K562 (cell line): ENCODE data around the gene DCTN1. TPM values are rescaled to one million over a fixed set of nuclear protein-coding genes. Genes with fewer than 3 reads are reported as not detected.

Experiments
- DPF2 ChIP-seq: fragments of 450-650 bp; IDR thresholded peaks from 2 replicates; pipeline ENCODE4 v1.6.1; 2016
- ERF ChIP-seq: fragments of 450-650 bp; formaldehyde crosslinking; IDR thresholded peaks from 2 replicates; pipeline ENCODE4 v1.4.0; 2020; ENCODE audit warnings: mild to moderate bottlenecking, mixed read lengths
- ETV5 ChIP-seq: sonication (generic); formaldehyde crosslinking; IDR thresholded peaks from 2 replicates; pipeline ENCODE4 v1.4.0; 2020; ENCODE audit warnings: low read depth, mild to moderate bottlenecking, missing genetic modification reagents
- KLF10 ChIP-seq: fragments of 250-450 bp; sonication (Bioruptor Pico); IDR thresholded peaks from 2 replicates; pipeline ENCODE4 v1.6.1; 2021; ENCODE audit warnings: matching md5 sums
- NFRKB ChIP-seq: fragments of 450-650 bp; IDR thresholded peaks from 2 replicates; pipeline ENCODE4 v1.6.1; 2016; ENCODE audit warnings: low read depth
- NRF1 ChIP-seq, 2 experiments: fragments of 450-650 bp; IDR thresholded peaks in 1 of 2; conservative IDR thresholded peaks in 1 of 2; 2 replicates each; pipeline ENCODE4 v1.6.1; 2014; ENCODE audit warnings: mild to moderate bottlenecking in 2 of 2
- PHF8 ChIP-seq: fragments of 200-600 bp; sonication (generic); IDR thresholded peaks from 2 replicates; pipeline ENCODE4 v1.6.1; 2012; ENCODE audit warnings: mixed run types, mild to moderate bottlenecking, inconsistent platforms, low read length, moderate library complexity, borderline replicate concordance
- POLR2B ChIP-seq: fragments of 450-650 bp; IDR thresholded peaks from 2 replicates; pipeline ENCODE4 v1.6.1; 2018; ENCODE audit warnings: low read depth; ENCODE audit not compliant: partially characterized antibody
- SP1 ChIP-seq: sonication (generic); formaldehyde crosslinking; IDR thresholded peaks from 2 replicates; pipeline ENCODE4 v1.8.1; 2022; ENCODE audit warnings: mild to moderate bottlenecking, missing genetic modification reagents
- ZBTB17 ChIP-seq: fragments of 450-650 bp; formaldehyde crosslinking; IDR thresholded peaks from 2 replicates; pipeline ENCODE4 v1.4.0; 2020; ENCODE audit warnings: mild to moderate bottlenecking
- ZNF146 ChIP-seq: IDR thresholded peaks from one replicate; pipeline ENCODE4 v1.6.1; 2018; ENCODE audit warnings: missing compliant biosample characterization; ENCODE audit not compliant: unreplicated experiment
- ZNF644 ChIP-seq: fragments of 200-800 bp; sonication (Bioruptor generic); IDR thresholded peaks from 2 replicates; pipeline ENCODE4 v1.6.1; 2016; ENCODE audit warnings: low read depth, missing genetic modification characterization, missing compliant biosample characterization
- polyA plus RNA-seq, 8 experiments: library from polyadenylated mRNA; depleted of rRNA in 4 of 8; stranded (reverse) in 5 of 8; unstranded in 3 of 8; fragments of >200 nt; fragmentation: Nextera tagmentation in 2 of 8; fragmentation: Illumina TruSeq in 1 of 8; extraction: Ambion mirVana in 2 of 8; extraction: Trizol in 1 of 8; gene quantifications; 2 replicates each; pipeline versions ENCODE4 v1.2.1 to v1.2.3, GENCODE V29; 2011 to 2014; ENCODE audit warnings: inconsistent platforms in 1 of 8, missing spikeins in 1 of 8
- total RNA-seq, 7 experiments: library from RNA; depleted of rRNA in 6 of 7; stranded (reverse); fragments of >200 nt in 6 of 7; fragmentation: Illumina TruSeq in 2 of 7; extraction: Trizol in 2 of 7; gene quantifications; 2 replicates each; pipeline versions ENCODE4 v1.2.1 to v1.2.3, GENCODE V29; 2011 to 2021; ENCODE audit warnings: low replicate concordance in 1 of 7
- TF ChIP-seq, protein P1 (sequence below): fragments of 450-650 bp; IDR thresholded peaks from 2 replicates; pipeline ENCODE4 v1.6.1; 2018; ENCODE audit not compliant: partially characterized antibody
- TF ChIP-seq, protein P2 (sequence below): sonication (generic); formaldehyde crosslinking; IDR thresholded peaks from 2 replicates; pipeline ENCODE4 v1.8.0; 2022; ENCODE audit warnings: mild to moderate bottlenecking, low read depth, missing genetic modification reagents
- TF ChIP-seq, protein P3 (sequence below): fragments of 250-450 bp; sonication (Bioruptor Pico); IDR thresholded peaks from 2 replicates; pipeline ENCODE4 v1.5.1; 2021; ENCODE audit warnings: mild to moderate bottlenecking
- TF ChIP-seq, protein P4 (sequence below): sonication (generic); formaldehyde crosslinking; IDR thresholded peaks from 2 replicates; pipeline ENCODE4 v1.8.0; 2023; ENCODE audit warnings: mild to moderate bottlenecking, missing genetic modification reagents

DCTN1 gene
- total and polyA plus RNA-seq, 9 of the 15 experiments (the other 6 are each of a cell fraction or from before 2014, with no cell fraction given) = 23.9 to 71.7 (median 45.0) TPM

DNA sequence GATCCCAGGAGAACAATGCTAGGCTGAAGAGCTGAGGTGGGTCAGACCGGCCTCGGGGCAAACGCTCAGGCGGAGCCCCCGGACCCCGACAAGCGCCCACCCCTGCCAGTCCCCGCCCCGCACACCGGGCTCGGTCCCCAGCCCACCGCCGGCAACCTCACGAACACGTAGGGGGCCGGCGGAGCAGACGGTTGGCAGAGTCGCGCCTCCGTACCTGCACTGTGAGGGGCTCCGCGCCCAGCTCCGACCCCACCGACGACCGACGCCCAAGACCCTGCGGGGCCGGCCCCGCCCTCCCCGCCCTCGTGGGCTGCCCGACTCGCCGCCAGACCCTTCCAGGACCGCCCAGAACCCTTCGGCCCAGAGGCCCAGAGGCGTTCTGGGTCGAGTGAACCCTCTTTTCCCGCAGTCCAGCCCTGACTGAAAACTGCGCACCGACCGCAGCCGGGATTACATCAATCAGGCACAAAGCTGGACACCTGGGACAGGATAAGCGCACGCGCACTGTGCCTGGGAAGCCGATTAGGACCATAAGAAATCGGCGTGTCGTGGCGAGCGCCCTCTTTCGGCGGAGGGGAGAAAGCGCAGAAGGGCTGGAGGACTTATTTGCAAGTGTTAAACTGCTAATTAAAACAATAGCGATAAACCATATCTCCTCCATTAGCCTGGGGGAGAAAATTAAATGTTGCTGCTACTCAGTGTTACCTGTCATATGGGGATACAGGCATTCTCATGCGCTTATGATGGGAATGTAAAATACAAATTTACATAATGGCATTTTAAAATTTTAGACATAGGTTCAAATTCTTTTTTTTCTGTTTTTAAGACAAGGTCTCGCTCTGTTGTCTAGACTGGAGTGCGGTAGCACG lies 11.7 kb upstream of the DCTN1 start (continued):
- peak; percentile 62; the same call in 1 of the 2 replicates for TF ChIP-seq DPF2
- TF ChIP-seq PHF8 = peak; percentile 67; the same call in 1 of the 2 replicates
- TF ChIP-seq, protein P1, sequence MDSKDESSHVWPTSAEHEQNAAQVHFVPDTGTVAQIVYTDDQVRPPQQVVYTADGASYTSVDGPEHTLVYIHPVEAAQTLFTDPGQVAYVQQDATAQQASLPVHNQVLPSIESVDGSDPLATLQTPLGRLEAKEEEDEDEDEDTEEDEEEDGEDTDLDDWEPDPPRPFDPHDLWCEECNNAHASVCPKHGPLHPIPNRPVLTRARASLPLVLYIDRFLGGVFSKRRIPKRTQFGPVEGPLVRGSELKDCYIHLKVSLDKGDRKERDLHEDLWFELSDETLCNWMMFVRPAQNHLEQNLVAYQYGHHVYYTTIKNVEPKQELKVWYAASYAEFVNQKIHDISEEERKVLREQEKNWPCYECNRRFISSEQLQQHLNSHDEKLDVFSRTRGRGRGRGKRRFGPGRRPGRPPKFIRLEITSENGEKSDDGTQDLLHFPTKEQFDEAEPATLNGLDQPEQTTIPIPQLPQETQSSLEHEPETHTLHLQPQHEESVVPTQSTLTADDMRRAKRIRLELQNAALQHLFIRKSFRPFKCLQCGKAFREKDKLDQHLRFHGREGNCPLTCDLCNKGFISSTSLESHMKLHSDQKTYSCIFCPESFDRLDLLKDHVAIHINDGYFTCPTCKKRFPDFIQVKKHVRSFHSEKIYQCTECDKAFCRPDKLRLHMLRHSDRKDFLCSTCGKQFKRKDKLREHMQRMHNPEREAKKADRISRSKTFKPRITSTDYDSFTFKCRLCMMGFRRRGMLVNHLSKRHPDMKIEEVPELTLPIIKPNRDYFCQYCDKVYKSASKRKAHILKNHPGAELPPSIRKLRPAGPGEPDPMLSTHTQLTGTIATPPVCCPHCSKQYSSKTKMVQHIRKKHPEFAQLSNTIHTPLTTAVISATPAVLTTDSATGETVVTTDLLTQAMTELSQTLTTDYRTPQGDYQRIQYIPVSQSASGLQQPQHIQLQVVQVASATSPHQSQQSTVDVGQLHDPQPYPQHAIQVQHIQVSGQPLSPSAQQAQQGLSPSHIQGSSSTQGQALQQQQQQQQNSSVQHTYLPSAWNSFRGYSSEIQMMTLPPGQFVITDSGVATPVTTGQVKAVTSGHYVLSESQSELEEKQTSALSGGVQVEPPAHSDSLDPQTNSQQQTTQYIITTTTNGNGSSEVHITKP = peak; percentile 16
- TF ChIP-seq, protein P2, sequence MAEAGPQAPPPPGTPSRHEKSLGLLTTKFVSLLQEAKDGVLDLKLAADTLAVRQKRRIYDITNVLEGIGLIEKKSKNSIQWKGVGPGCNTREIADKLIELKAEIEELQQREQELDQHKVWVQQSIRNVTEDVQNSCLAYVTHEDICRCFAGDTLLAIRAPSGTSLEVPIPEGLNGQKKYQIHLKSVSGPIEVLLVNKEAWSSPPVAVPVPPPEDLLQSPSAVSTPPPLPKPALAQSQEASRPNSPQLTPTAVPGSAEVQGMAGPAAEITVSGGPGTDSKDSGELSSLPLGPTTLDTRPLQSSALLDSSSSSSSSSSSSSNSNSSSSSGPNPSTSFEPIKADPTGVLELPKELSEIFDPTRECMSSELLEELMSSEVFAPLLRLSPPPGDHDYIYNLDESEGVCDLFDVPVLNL (CRISPR knock-in tag) = no peak
- TF ChIP-seq ZNF146 (CRISPR knock-in tag) = no peak
- TF ChIP-seq KLF10 = no peak
- TF ChIP-seq SP1 (CRISPR knock-in tag) = peak; percentile 67
- 0 out of 2 replicates have a peak, but pooled peaks have one; percentile 34 for TF ChIP-seq ERF (CRISPR knock-in tag)
- TF ChIP-seq NFRKB = no peak
- TF ChIP-seq NRF1 (conservative IDR thresholded peaks at IDR 0.05 in 1 of 2, IDR thresholded peaks at IDR 0.05 in 1 of 2) = peak; percentile 92 to 94
- TF ChIP-seq, protein P3, sequence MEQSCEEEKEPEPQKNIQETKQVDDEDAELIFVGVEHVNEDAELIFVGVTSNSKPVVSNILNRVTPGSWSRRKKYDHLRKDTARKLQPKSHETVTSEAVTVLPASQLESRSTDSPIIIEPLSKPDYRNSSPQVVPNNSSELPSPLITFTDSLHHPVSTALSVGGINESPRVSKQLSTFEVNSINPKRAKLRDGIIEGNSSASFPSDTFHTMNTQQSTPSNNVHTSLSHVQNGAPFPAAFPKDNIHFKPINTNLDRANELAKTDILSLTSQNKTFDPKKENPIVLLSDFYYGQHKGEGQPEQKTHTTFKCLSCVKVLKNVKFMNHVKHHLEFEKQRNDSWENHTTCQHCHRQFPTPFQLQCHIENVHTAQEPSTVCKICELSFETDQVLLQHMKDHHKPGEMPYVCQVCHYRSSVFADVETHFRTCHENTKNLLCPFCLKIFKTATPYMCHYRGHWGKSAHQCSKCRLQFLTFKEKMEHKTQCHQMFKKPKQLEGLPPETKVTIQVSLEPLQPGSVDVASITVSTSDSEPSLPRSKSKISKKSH = no peak
- TF ChIP-seq ZNF644 (tag) = no peak
- TF ChIP-seq ZBTB17 (CRISPR knock-in tag) = peak; percentile 22; the same call in 1 of the 2 replicates
- TF ChIP-seq, protein P4, sequence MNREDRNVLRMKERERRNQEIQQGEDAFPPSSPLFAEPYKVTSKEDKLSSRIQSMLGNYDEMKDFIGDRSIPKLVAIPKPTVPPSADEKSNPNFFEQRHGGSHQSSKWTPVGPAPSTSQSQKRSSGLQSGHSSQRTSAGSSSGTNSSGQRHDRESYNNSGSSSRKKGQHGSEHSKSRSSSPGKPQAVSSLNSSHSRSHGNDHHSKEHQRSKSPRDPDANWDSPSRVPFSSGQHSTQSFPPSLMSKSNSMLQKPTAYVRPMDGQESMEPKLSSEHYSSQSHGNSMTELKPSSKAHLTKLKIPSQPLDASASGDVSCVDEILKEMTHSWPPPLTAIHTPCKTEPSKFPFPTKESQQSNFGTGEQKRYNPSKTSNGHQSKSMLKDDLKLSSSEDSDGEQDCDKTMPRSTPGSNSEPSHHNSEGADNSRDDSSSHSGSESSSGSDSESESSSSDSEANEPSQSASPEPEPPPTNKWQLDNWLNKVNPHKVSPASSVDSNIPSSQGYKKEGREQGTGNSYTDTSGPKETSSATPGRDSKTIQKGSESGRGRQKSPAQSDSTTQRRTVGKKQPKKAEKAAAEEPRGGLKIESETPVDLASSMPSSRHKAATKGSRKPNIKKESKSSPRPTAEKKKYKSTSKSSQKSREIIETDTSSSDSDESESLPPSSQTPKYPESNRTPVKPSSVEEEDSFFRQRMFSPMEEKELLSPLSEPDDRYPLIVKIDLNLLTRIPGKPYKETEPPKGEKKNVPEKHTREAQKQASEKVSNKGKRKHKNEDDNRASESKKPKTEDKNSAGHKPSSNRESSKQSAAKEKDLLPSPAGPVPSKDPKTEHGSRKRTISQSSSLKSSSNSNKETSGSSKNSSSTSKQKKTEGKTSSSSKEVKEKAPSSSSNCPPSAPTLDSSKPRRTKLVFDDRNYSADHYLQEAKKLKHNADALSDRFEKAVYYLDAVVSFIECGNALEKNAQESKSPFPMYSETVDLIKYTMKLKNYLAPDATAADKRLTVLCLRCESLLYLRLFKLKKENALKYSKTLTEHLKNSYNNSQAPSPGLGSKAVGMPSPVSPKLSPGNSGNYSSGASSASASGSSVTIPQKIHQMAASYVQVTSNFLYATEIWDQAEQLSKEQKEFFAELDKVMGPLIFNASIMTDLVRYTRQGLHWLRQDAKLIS (CRISPR knock-in tag) = peak; percentile 25; the same call in 1 of the 2 replicates
- TF ChIP-seq POLR2B = peak; percentile 28
- no peak for TF ChIP-seq ETV5 (CRISPR knock-in tag)
